ENCODE results near the gene YAP1. TPM values are rescaled to one million over a fixed set of nuclear protein-coding genes. Genes with fewer than 3 reads are reported as not detected.
"Not testable (repeated sequence)": the region's sequence is repeated elsewhere in the genome, so short reads cannot be mapped to it uniquely, and the experiment has no call there.

The YAP1 gene
- total RNA-seq, 4 donors from 2014 or later = 220 to 343 (median 275) TPM

- intact Hi-C loops (cut with DNase I) = no loop called here
- DNase-seq (ENCODE audit: extremely low spot score) = no peak
- TF ChIP-seq POLR2A (IDR thresholded peaks at IDR 0.05; ENCODE audit: low read depth) = no peak
- H3K4me3 ChIP-seq = no peak overlapping the region
- no peaks in the 10 kb centered on the region for H3K27me3 ChIP-seq
- peaks cover 0 to 48% (median 36%) of the 10 kb centered on the region in 4 donors for H3K4me1 ChIP-seq
- H3K36me3 ChIP-seq = no peaks in the 10 kb centered on the region
- peak overlapping the region in 1 of 4 donors; percentile 5 for H3K27ac ChIP-seq (replicated peaks in 1 of 4)
- WGBS = 81% methylated on average over 2 of the region's 2 CpGs
- no peaks in the 10 kb centered on the region for H3K9me3 ChIP-seq
These were observed 87.5 kb downstream of the YAP1 start for GRCh38 chr11:102197670-102198139.

GRCh38 chr11:102199673-102200072 is 89.4 kb downstream of the YAP1 start:
- Histone ChIP-seq H3K4me3 (no peak overlapping the region), H3K27ac (replicated peaks in 1 of 4) (no peak overlapping the region), H3K9me3 (no peaks in the 10 kb centered on the region), H3K36me3 (no peaks in the 10 kb centered on the region), H3K27me3 (no peaks in the 10 kb centered on the region), H3K4me1 (peaks cover 0 to 44% (median 36%) of the 10 kb centered on the region in 4 donors)
- DNase-seq (ENCODE audit: extremely low spot score) = no peak
- WGBS = 93% methylated on average over 2 of the region's 2 CpGs
- TF ChIP-seq EP300 (IDR thresholded peaks at IDR 0.05) (no peak), POLR2AphosphoS5 (IDR thresholded peaks at IDR 0.05) (no peak), POLR2A (IDR thresholded peaks at IDR 0.05; ENCODE audit: low read depth) (no peak)
- TF ChIP-seq, protein P1, sequence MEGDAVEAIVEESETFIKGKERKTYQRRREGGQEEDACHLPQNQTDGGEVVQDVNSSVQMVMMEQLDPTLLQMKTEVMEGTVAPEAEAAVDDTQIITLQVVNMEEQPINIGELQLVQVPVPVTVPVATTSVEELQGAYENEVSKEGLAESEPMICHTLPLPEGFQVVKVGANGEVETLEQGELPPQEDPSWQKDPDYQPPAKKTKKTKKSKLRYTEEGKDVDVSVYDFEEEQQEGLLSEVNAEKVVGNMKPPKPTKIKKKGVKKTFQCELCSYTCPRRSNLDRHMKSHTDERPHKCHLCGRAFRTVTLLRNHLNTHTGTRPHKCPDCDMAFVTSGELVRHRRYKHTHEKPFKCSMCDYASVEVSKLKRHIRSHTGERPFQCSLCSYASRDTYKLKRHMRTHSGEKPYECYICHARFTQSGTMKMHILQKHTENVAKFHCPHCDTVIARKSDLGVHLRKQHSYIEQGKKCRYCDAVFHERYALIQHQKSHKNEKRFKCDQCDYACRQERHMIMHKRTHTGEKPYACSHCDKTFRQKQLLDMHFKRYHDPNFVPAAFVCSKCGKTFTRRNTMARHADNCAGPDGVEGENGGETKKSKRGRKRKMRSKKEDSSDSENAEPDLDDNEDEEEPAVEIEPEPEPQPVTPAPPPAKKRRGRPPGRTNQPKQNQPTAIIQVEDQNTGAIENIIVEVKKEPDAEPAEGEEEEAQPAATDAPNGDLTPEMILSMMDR (IDR thresholded peaks at IDR 0.05) = no peak
- intact Hi-C loops (cut with DNase I) = no loop called here

DNA sequence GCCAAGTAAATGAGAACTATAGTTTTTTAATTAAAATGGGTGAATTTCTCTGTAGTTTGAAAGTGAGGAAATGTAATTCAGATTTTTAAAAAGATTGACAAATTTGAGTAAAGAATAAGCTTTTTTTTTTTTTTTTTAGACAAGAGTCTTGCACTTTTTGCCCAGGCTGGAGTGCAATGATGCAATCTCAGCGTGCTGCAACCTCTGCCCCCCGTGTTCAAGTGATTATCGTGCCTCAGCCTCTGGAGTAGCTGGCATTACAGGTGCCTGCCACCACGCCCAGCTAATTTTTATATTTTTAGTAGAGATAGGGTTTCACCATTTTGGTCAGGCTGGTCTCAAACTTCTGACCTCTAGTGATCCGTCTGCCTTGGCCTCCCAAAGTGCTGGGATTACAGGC is 90.1 kb downstream of the YAP1 start:
- 91% methylated on average over 5 of the region's 5 CpGs for WGBS
- H3K36me3 ChIP-seq; H3K27me3 ChIP-seq; intact Hi-C loops (cut with DNase I); DNase-seq (ENCODE audit: extremely low spot score); H3K27ac ChIP-seq (replicated peaks in 1 of 4); H3K4me3 ChIP-seq; H3K9me3 ChIP-seq: not testable (repeated sequence)
- peaks cover 0 to 46% (median 39%) of the 10 kb centered on the region in 4 donors for H3K4me1 ChIP-seq

GRCh38 chr11:102201776-102202175 is 91.5 kb downstream of the YAP1 start:
- H3K27me3 ChIP-seq = no peaks in the 10 kb centered on the region
- peaks cover 0 to 11% (median 10%) of the 10 kb centered on the region in 4 donors for H3K36me3 ChIP-seq
- peaks cover 0 to 41% (median 33%) of the 10 kb centered on the region in 4 donors for H3K4me1 ChIP-seq
- 93% methylated on average over 2 of the region's 2 CpGs for WGBS
- TF ChIP-seq POLR2A (IDR thresholded peaks at IDR 0.05; ENCODE audit: low read depth) (no peak), EP300 (IDR thresholded peaks at IDR 0.05) (no peak), POLR2AphosphoS5 (IDR thresholded peaks at IDR 0.05) (no peak)
- TF ChIP-seq, protein P1 (IDR thresholded peaks at IDR 0.05) = no peak
- H3K4me3 ChIP-seq = no peak overlapping the region
- no peak for DNase-seq (ENCODE audit: extremely low spot score)
- intact Hi-C loops (cut with DNase I) = no loop called here
- H3K9me3 ChIP-seq = no peaks in the 10 kb centered on the region
- H3K27ac ChIP-seq (replicated peaks in 1 of 4) = no peak overlapping the region

DNA sequence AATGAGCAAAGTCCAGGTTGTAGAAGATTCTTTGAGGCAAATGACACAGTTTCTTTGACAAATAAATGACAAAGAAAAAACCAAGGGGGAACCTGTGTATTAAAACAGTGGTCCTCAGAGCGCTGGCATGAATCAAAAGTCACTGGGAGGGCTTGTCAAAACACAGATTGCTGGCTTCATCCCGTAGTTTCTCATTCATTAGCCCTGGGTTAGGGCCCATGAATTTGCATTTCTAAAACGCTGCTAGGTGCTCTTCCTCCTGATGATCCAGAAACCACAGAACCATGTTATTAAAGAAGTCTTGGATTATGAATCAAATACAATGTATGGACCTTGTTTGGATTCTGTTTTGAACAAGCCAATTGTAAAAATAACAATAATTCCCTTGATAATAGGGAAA is 92.7 kb downstream of the YAP1 start:
- H3K4me3 ChIP-seq = no peak overlapping the region
- H3K9me3 ChIP-seq = no peaks in the 10 kb centered on the region
- no peak for TF ChIP-seq EP300 (IDR thresholded peaks at IDR 0.05)
- no peak for TF ChIP-seq POLR2AphosphoS5 (IDR thresholded peaks at IDR 0.05)
- TF ChIP-seq, protein P1 (IDR thresholded peaks at IDR 0.05) = no peak
- no peak for TF ChIP-seq POLR2A (IDR thresholded peaks at IDR 0.05; ENCODE audit: low read depth)
- H3K27me3 ChIP-seq = no peaks in the 10 kb centered on the region
- no peak overlapping the region for H3K27ac ChIP-seq (replicated peaks in 1 of 4)
- intact Hi-C loops (cut with DNase I) = no loop called here
- 79% methylated on average over 3 of the region's 3 CpGs for WGBS
- peaks cover 0 to 29% (median 23%) of the 10 kb centered on the region in 4 donors for H3K4me1 ChIP-seq
- DNase-seq (ENCODE audit: extremely low spot score) = no peak
- H3K36me3 ChIP-seq = peaks cover 0 to 23% (median 15%) of the 10 kb centered on the region in 4 donors

GRCh38 chr11:102204174-102204573 is 93.9 kb downstream of the YAP1 start:
- no peaks in the 10 kb centered on the region for H3K27me3 ChIP-seq
- TF ChIP-seq EP300 (IDR thresholded peaks at IDR 0.05) = no peak
- TF ChIP-seq, protein P1 (IDR thresholded peaks at IDR 0.05) = no peak
- no peak for TF ChIP-seq POLR2AphosphoS5 (IDR thresholded peaks at IDR 0.05)
- no peak for TF ChIP-seq POLR2A (IDR thresholded peaks at IDR 0.05; ENCODE audit: low read depth)
- DNase-seq (ENCODE audit: extremely low spot score) = no peak
- no peak overlapping the region for H3K4me3 ChIP-seq
- WGBS = 46% methylated on average over 2 of the region's 2 CpGs
- peaks cover 0 to 28% (median 15%) of the 10 kb centered on the region in 4 donors for H3K36me3 ChIP-seq
- intact Hi-C loops (cut with DNase I) = no loop called here
- no peaks in the 10 kb centered on the region for H3K9me3 ChIP-seq
- peak overlapping the region in 3 of 4 donors; percentile 29 to 56 (median 44) for H3K27ac ChIP-seq (replicated peaks in 1 of 4)
- H3K4me1 ChIP-seq = peaks cover 0 to 28% (median 19%) of the 10 kb centered on the region in 4 donors

Data from esophagus muscularis mucosa (tissue), 4 donors.